Breast epithelium (tissue), 3 donors: ENCODE results near the gene DENND1C.

ENCODE experiments used
- POLR2A ChIP-seq: fragments of 450-650 bp; IDR thresholded peaks from one replicate; pipeline ENCODE4 v1.6.1; 2016; ENCODE audit warnings: antibody characterized with exemption, mild to moderate bottlenecking, moderate library complexity
- POLR2AphosphoS5 ChIP-seq, 3 donors: sonication (generic); formaldehyde crosslinking; IDR thresholded peaks; one replicate each; pipeline ENCODE4 v1.6.1; 2017; ENCODE audit warnings: antibody characterized with exemption in 3 of 3
- TF ChIP-seq, protein P1 (sequence below), 3 donors: fragments of 450-650 bp; IDR thresholded peaks; one replicate each; pipeline ENCODE4 v1.5.1; 2016 to 2017; ENCODE audit warnings: antibody characterized with exemption in 3 of 3, mild to moderate bottlenecking in 3 of 3, moderate library complexity in 3 of 3

- TF ChIP-seq, protein P1, sequence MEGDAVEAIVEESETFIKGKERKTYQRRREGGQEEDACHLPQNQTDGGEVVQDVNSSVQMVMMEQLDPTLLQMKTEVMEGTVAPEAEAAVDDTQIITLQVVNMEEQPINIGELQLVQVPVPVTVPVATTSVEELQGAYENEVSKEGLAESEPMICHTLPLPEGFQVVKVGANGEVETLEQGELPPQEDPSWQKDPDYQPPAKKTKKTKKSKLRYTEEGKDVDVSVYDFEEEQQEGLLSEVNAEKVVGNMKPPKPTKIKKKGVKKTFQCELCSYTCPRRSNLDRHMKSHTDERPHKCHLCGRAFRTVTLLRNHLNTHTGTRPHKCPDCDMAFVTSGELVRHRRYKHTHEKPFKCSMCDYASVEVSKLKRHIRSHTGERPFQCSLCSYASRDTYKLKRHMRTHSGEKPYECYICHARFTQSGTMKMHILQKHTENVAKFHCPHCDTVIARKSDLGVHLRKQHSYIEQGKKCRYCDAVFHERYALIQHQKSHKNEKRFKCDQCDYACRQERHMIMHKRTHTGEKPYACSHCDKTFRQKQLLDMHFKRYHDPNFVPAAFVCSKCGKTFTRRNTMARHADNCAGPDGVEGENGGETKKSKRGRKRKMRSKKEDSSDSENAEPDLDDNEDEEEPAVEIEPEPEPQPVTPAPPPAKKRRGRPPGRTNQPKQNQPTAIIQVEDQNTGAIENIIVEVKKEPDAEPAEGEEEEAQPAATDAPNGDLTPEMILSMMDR (IDR thresholded peaks at IDR 0.05): no peak
- TF ChIP-seq POLR2A (no peak), POLR2AphosphoS5 (IDR thresholded peaks at IDR 0.05) (no peak)
Measured at GRCh38 chr19:6472713-6473112, 8.9 kb downstream of the DENND1C start.
